ENCODE measurements around the gene OR2F1.

OR2F1 gene

GRCh38 chr7:143954135-143954534 lies 509 bp upstream of the OR2F1 start:
- DNase-seq = no peak

- no peak for DNase-seq
These were observed 4.1 kb downstream of the OR2F1 start for GRCh38 chr7:143958781-143959180.

- no peak for DNase-seq
These were observed 6.4 kb downstream of the OR2F1 start for GRCh38 chr7:143960813-143961610.

GRCh38 chr7:143965280-143965679 lies 10.6 kb downstream of the OR2F1 start:
- DNase-seq = no peak

- DNase-seq = no peak
These were observed 12.8 kb downstream of the OR2F1 start for GRCh38 chr7:143967398-143967797.

- no peak for DNase-seq
These were observed 19.3 kb downstream of the OR2F1 start for GRCh38 chr7:143973870-143974416.

- DNase-seq = no peak
These were observed 19.8 kb downstream of the OR2F1 start for GRCh38 chr7:143974459-143974858.

GRCh38 chr7:143975617-143976016 lies 21.0 kb downstream of the OR2F1 start:
- DNase-seq = no peak

- no peak for DNase-seq
These were observed 23.9 kb downstream of the OR2F1 start for GRCh38 chr7:143978585-143978984.

GRCh38 chr7:143979359-143979758 lies 24.7 kb downstream of the OR2F1 start:
- no peak for DNase-seq

GRCh38 chr7:143979998-143980397 lies 25.4 kb downstream of the OR2F1 start:
- no peak for DNase-seq

GRCh38 chr7:143980746-143981510 lies 26.3 kb downstream of the OR2F1 start:
- no peak for DNase-seq

- no peak for DNase-seq
These were observed 29.3 kb downstream of the OR2F1 start for GRCh38 chr7:143983960-143984359.

- DNase-seq = no peak
These were observed 32.9 kb downstream of the OR2F1 start for GRCh38 chr7:143987513-143987912.

- no peak for DNase-seq
These were observed 34.5 kb downstream of the OR2F1 start for GRCh38 chr7:143988976-143989745.

GRCh38 chr7:143992670-143993069 lies 38.0 kb downstream of the OR2F1 start:
- DNase-seq = no peak

GRCh38 chr7:143993924-143994323 lies 39.3 kb downstream of the OR2F1 start:
- no peak for DNase-seq

GRCh38 chr7:144000020-144000419 lies 45.4 kb downstream of the OR2F1 start, which contains the start of gene OR6B1:
Gene OR6B1, plus strand, starts transcription at chr7:144000320. Its CDS starts 3,677 bp downstream, at chr7:144003997.
- DNase-seq = no peak

GRCh38 chr7:144001543-144001942 lies 46.9 kb downstream of the OR2F1 start:
- DNase-seq = no peak

- DNase-seq = no peak
These were observed 50.1 kb downstream of the OR2F1 start for GRCh38 chr7:144004703-144005102.

- no peak for DNase-seq
These were observed 51.5 kb downstream of the OR2F1 start for GRCh38 chr7:144006029-144006691.

GRCh38 chr7:144006692-144007042 lies 52.0 kb downstream of the OR2F1 start:
- DNase-seq = no peak

- DNase-seq = no peak
These were observed 54.7 kb downstream of the OR2F1 start for GRCh38 chr7:144009361-144009760.

All from NCI-H1092 treated with DMSO at 0.1 percent for 48 hours (cell line).